ENCODE results near the gene TMEM11. TPM values are rescaled to one million over a fixed set of nuclear protein-coding genes. Genes with fewer than 3 reads are reported as not detected.

Gene TMEM11
- total RNA-seq, 1 donor from 2014 or later = 31.6 TPM

DNA sequence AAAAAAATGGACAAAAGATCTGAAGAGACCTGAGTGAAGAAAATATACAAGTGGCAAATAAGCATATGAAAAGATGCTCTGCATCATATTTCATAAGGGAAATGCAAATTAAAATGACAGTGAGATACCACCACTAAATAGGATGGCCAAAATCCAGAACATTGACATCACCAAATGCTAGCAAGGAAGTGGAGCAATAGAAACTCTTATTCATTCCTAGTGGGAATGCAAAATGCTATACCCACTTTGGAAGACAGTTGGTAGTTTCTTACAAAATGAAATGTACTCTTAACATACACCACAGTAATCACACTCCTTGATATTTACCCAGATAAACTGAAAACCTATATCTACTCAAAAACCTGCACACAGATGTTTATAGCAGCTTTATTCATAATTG, 53.6 kb downstream of the TMEM11 start:
- no peaks in the 10 kb centered on the region for H3K27me3 Mint-ChIP-seq (ENCODE audit: low read depth)
- H3K4me3 Mint-ChIP-seq = no peak overlapping the region
- H3K27ac Mint-ChIP-seq (ENCODE audit: unreplicated experiment) = no peak overlapping the region
- peaks cover 5% of the 10 kb centered on the region for H3K9me3 Mint-ChIP-seq
- peaks cover 9% of the 10 kb centered on the region for H3K36me3 Mint-ChIP-seq (ENCODE audit: low read depth)
- DNase-seq (ENCODE audit: low read depth, low spot score) = no peak
- TF ChIP-seq, protein P1, sequence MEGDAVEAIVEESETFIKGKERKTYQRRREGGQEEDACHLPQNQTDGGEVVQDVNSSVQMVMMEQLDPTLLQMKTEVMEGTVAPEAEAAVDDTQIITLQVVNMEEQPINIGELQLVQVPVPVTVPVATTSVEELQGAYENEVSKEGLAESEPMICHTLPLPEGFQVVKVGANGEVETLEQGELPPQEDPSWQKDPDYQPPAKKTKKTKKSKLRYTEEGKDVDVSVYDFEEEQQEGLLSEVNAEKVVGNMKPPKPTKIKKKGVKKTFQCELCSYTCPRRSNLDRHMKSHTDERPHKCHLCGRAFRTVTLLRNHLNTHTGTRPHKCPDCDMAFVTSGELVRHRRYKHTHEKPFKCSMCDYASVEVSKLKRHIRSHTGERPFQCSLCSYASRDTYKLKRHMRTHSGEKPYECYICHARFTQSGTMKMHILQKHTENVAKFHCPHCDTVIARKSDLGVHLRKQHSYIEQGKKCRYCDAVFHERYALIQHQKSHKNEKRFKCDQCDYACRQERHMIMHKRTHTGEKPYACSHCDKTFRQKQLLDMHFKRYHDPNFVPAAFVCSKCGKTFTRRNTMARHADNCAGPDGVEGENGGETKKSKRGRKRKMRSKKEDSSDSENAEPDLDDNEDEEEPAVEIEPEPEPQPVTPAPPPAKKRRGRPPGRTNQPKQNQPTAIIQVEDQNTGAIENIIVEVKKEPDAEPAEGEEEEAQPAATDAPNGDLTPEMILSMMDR (conservative IDR thresholded peaks at IDR 0.05) = no peak
- peaks cover 20% of the 10 kb centered on the region for H3K4me1 Mint-ChIP-seq

DNA sequence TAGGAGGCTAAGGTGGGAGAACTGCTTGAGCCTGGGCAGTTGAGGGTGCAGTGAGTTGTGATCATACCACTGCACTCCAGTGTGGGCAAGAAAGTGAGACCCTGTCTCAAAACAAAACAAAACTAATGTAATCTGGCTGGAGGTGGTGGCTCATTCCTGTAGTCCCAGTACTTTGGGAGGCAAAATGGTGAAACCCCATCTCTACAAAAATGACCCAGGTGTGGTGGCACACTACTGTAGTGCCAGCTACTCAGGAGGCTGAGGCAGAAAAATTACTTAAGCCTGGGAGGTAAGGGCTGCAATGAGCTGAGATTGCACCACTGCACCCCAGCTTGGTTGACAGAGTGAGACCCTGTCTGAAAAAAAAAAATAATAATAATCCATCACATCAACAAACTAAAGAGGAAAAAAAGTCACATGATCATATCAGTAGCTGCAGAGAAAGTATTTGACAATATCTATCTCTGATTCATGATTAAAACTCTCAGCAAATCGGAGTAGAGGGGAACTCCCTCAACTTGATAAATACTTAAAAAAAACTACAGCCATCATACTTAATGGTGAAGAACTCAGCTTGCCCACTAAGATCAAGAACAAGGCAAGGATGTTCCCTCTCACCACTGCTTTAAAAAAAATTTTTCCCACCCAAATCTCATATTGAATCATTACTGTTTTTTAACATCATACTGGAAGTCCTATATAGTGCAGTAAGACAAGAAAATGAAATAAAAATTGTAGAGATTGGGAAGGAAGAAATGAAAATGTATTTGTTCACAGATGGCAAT, 56.2 kb downstream of the TMEM11 start:
- H3K27ac Mint-ChIP-seq (ENCODE audit: unreplicated experiment) = no peak overlapping the region
- no peaks in the 10 kb centered on the region for H3K27me3 Mint-ChIP-seq (ENCODE audit: low read depth)
- H3K4me3 Mint-ChIP-seq = no peak overlapping the region
- TF ChIP-seq, protein P1 (conservative IDR thresholded peaks at IDR 0.05) = no peak
- no peak for DNase-seq (ENCODE audit: low read depth, low spot score)
- H3K9me3 Mint-ChIP-seq = peaks cover 23% of the 10 kb centered on the region
- peaks cover 26% of the 10 kb centered on the region for H3K36me3 Mint-ChIP-seq (ENCODE audit: low read depth)
- H3K4me1 Mint-ChIP-seq = peaks cover 4% of the 10 kb centered on the region

DNA sequence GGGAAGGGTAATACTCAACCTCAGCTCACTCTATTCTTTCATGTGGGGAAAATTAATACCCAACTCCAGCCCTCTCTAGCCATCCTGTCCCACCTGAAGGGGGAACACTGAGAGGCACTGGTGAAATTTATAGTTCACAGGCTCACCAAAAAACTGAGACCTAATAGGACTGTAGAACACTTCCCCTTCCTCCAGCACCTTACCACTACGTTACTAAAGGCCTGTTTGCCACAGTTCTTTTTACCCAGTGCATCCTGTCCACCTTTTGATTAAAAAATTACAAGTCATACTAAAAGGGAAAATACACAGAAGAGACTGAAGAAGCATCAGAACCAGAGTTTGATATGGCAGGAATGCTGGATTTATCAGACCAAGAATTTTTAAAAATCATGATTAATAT, 61.2 kb downstream of the TMEM11 start:
- H3K4me3 Mint-ChIP-seq = no peak overlapping the region
- H3K36me3 Mint-ChIP-seq (ENCODE audit: low read depth) = peaks cover 45% of the 10 kb centered on the region
- H3K27ac Mint-ChIP-seq (ENCODE audit: unreplicated experiment) = no peak overlapping the region
- H3K4me1 Mint-ChIP-seq = no peaks in the 10 kb centered on the region
- TF ChIP-seq, protein P1 (conservative IDR thresholded peaks at IDR 0.05) = no peak
- peaks cover 34% of the 10 kb centered on the region for H3K9me3 Mint-ChIP-seq
- H3K27me3 Mint-ChIP-seq (ENCODE audit: low read depth) = no peaks in the 10 kb centered on the region
- DNase-seq (ENCODE audit: low read depth, low spot score) = no peak

DNA sequence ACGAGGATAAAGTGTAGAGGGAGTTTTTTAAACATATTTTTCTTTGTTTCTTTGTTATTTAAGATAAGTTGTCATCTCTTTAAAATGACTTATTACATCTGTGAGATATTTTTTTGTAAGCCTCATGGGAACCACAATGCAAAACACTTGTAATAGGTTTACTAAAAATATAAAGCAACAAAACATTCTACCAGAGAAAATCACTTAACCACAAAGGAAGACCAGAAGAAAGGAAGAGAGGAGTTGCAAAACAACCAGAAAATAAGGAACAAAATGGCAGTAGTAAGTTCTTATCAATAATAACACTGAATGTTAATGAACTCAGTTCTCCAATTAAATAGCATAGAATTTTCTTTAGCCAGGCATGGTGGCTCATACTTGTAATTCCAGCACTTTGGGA, 64.3 kb downstream of the TMEM11 start:
- Mint-ChIP-seq H3K9me3 (peaks cover 31% of the 10 kb centered on the region), H3K27me3 (ENCODE audit: low read depth) (no peaks in the 10 kb centered on the region), H3K4me1 (no peaks in the 10 kb centered on the region), H3K36me3 (ENCODE audit: low read depth) (peaks cover 52% of the 10 kb centered on the region), H3K4me3 (no peak overlapping the region), H3K27ac (ENCODE audit: unreplicated experiment) (no peak overlapping the region)
- TF ChIP-seq, protein P1 (conservative IDR thresholded peaks at IDR 0.05) = no peak
- no peak for DNase-seq (ENCODE audit: low read depth, low spot score)

Other genes with a start within 250 kb of the TMEM11 start
- gene USP22, start 171.2 kb downstream of the TMEM11 start, total RNA-seq = 386 and 390 TPM in 2 replicates
- 14.8 and 15.6 TPM in 2 replicates for gene DHRS7B, start 87.2 kb downstream of the TMEM11 start, total RNA-seq
- 6.3 and 6.7 TPM in 2 replicates for gene NATD1, start 39.2 kb upstream of the TMEM11 start, total RNA-seq
- gene MAP2K3, start 70.5 kb upstream of the TMEM11 start, total RNA-seq = 19.4 and 20.3 TPM in 2 replicates
- gene KCNJ12, start 162.2 kb upstream of the TMEM11 start, total RNA-seq = 6.1 and 6.6 TPM in 2 replicates